SK-N-SH (cell line): ENCODE measurements around the gene SLC22A23.

ENCODE experiments used
- CHD2 ChIP-seq: fragments of 150-350 bp; IDR thresholded peaks from 2 replicates; pipeline ENCODE4 v1.6.1; 2018; ENCODE audit warnings: low read length; ENCODE audit not compliant: partially characterized antibody
- ELF1 ChIP-seq: IDR thresholded peaks from 2 replicates; pipeline ENCODE4 v1.4.0; 2012
- EP300 ChIP-seq, 2 experiments: IDR thresholded peaks; 2 replicates each; pipeline versions ENCODE4 v1.4.0 to v1.6.1; 2012; ENCODE audit warnings: borderline replicate concordance in 1 of 2, low read depth in 1 of 2, low read length in 1 of 2
- FOXM1 ChIP-seq: IDR thresholded peaks from 2 replicates; pipeline ENCODE4 v1.4.0; 2012; ENCODE audit warnings: low read depth, mild to moderate bottlenecking
- NFIC ChIP-seq: IDR thresholded peaks from 2 replicates; pipeline ENCODE4 v1.4.0; 2012; ENCODE audit warnings: borderline replicate concordance
- POLR2AphosphoS5 ChIP-seq: IDR thresholded peaks from 2 replicates; pipeline ENCODE4 v1.6.1; 2012; ENCODE audit warnings: low read depth, low read length
- SMC3 ChIP-seq: IDR thresholded peaks from 2 replicates; pipeline ENCODE4 v1.6.1; 2012; ENCODE audit warnings: low read depth, low read length, improper control_type of control experiment
- TEAD4 ChIP-seq: IDR thresholded peaks from 2 replicates; pipeline ENCODE4 v1.4.0; 2012; ENCODE audit warnings: mild to moderate bottlenecking, borderline replicate concordance; ENCODE audit not compliant: insufficient read depth
- YY1 ChIP-seq: IDR thresholded peaks from 2 replicates; pipeline ENCODE4 v1.4.0; 2012; ENCODE audit warnings: low read depth, mild to moderate bottlenecking
- ZBTB33 ChIP-seq: IDR thresholded peaks from 2 replicates; pipeline ENCODE4 v1.4.0; 2012; ENCODE audit warnings: low read depth, borderline replicate concordance
- TF ChIP-seq, protein P1 (sequence below): fragments of 200-600 bp; sonication (generic); IDR thresholded peaks from 2 replicates; pipeline ENCODE4 v1.6.1; 2017; ENCODE audit warnings: antibody characterized with exemption, mild to moderate bottlenecking, moderate library complexity
- TF ChIP-seq, protein P2 (sequence below): IDR thresholded peaks from 2 replicates; pipeline ENCODE4; 2012

GRCh38 chr6:3343089-3343883 is 113.6 kb downstream of the SLC22A23 start:
- TF ChIP-seq POLR2AphosphoS5 (no peak), CHD2 (no peak), ZBTB33 (no peak), FOXM1 (no peak), TEAD4 (no peak), YY1 (no peak), NFIC (no peak), SMC3 (no peak), EP300 (IDR thresholded peaks at IDR 0.05; ENCODE audit: borderline replicate concordance in 1 of 2, low read depth in 1 of 2, low read length in 1 of 2) (no peak), ELF1 (no peak)
- TF ChIP-seq, protein P1, sequence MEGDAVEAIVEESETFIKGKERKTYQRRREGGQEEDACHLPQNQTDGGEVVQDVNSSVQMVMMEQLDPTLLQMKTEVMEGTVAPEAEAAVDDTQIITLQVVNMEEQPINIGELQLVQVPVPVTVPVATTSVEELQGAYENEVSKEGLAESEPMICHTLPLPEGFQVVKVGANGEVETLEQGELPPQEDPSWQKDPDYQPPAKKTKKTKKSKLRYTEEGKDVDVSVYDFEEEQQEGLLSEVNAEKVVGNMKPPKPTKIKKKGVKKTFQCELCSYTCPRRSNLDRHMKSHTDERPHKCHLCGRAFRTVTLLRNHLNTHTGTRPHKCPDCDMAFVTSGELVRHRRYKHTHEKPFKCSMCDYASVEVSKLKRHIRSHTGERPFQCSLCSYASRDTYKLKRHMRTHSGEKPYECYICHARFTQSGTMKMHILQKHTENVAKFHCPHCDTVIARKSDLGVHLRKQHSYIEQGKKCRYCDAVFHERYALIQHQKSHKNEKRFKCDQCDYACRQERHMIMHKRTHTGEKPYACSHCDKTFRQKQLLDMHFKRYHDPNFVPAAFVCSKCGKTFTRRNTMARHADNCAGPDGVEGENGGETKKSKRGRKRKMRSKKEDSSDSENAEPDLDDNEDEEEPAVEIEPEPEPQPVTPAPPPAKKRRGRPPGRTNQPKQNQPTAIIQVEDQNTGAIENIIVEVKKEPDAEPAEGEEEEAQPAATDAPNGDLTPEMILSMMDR: no peak
- TF ChIP-seq, protein P2, sequence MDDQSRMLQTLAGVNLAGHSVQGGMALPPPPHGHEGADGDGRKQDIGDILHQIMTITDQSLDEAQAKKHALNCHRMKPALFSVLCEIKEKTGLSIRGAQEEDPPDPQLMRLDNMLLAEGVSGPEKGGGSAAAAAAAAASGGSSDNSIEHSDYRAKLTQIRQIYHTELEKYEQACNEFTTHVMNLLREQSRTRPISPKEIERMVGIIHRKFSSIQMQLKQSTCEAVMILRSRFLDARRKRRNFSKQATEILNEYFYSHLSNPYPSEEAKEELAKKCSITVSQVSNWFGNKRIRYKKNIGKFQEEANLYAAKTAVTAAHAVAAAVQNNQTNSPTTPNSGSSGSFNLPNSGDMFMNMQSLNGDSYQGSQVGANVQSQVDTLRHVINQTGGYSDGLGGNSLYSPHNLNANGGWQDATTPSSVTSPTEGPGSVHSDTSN: no peak
